Stimulated activated CD4-positive, alpha-beta T cell treated with anti-CD3 and anti-CD28 coated beads, Interleukin-1b, Interleukin-23, amount 100 ng/mL, for 48 hours (primary cell): ENCODE measurements around the gene ADCY9.
"Not testable (repeated sequence)": the region's sequence is repeated elsewhere in the genome, so short reads cannot be mapped to it uniquely, and the experiment has no call there.

Experiments
- DNase-seq: peaks from one replicate; pipeline ENCODE4 v3.0.0-alpha.2; 2020

ADCY9 gene

GRCh38 chr16:4092547-4093265 is 23.5 kb downstream of the ADCY9 start:
- DNase-seq = no peak

- no peak for DNase-seq
Measured at GRCh38 chr16:4091240-4092012, 24.8 kb downstream of the ADCY9 start.

GRCh38 chr16:4090351-4090851 is 25.8 kb downstream of the ADCY9 start:
- DNase-seq = no peak

GRCh38 chr16:4089811-4090301 is 26.4 kb downstream of the ADCY9 start:
- DNase-seq = no peak

GRCh38 chr16:4089251-4089810 is 26.9 kb downstream of the ADCY9 start:
- no peak for DNase-seq

- DNase-seq = no peak
Measured at GRCh38 chr16:4087990-4088577, 28.2 kb downstream of the ADCY9 start.

- no peak for DNase-seq
Measured at GRCh38 chr16:4087099-4087885, 28.9 kb downstream of the ADCY9 start.

GRCh38 chr16:4086153-4086552 is 30.1 kb downstream of the ADCY9 start:
- no peak for DNase-seq

- no peak for DNase-seq
Measured at GRCh38 chr16:4085405-4085970, 30.8 kb downstream of the ADCY9 start.

- no peak for DNase-seq
Measured at GRCh38 chr16:4083347-4083870, 32.8 kb downstream of the ADCY9 start.

- no peak for DNase-seq
Measured at GRCh38 chr16:4082474-4083044, 33.7 kb downstream of the ADCY9 start.

GRCh38 chr16:4081521-4082021 is 34.7 kb downstream of the ADCY9 start:
- DNase-seq = peak; percentile 51

GRCh38 chr16:4081047-4081446 is 35.2 kb downstream of the ADCY9 start:
- DNase-seq = no peak

GRCh38 chr16:4077174-4077649 is 39.0 kb downstream of the ADCY9 start:
- peak; percentile 9 for DNase-seq

- DNase-seq = no peak
Measured at GRCh38 chr16:4075534-4075933, 40.7 kb downstream of the ADCY9 start.

- not testable (repeated sequence) for DNase-seq
Measured at GRCh38 chr16:4073150-4073549, 43.1 kb downstream of the ADCY9 start.

- DNase-seq = no peak
Measured at GRCh38 chr16:4071686-4072561, 44.3 kb downstream of the ADCY9 start.

GRCh38 chr16:4070936-4071335 is 45.3 kb downstream of the ADCY9 start:
- no peak for DNase-seq

- no peak for DNase-seq
Measured at GRCh38 chr16:4067262-4068001, 48.8 kb downstream of the ADCY9 start.
